ENCODE measurements around the gene RHOBTB3.

DNA sequence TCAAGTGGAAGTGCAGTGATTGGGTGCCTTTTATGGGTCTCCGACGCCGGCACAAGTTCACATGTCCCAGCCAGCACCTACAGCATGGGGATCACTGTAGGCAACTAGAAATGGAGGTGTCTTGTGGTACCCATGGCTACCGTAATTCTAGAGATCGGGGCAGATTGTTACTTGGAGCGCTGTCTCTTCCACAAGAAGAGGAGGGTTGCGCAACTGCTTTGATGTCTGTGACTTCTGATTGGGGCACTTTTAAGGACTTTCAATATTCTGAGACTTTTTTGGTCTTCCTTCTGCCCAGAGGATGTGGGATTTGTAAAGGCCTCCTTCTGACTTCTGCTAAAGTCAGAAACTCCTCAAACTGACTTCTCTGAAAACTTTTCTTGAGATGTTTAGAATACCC lies 49.5 kb downstream of the RHOBTB3 start:
- TF ChIP-seq, protein P1, sequence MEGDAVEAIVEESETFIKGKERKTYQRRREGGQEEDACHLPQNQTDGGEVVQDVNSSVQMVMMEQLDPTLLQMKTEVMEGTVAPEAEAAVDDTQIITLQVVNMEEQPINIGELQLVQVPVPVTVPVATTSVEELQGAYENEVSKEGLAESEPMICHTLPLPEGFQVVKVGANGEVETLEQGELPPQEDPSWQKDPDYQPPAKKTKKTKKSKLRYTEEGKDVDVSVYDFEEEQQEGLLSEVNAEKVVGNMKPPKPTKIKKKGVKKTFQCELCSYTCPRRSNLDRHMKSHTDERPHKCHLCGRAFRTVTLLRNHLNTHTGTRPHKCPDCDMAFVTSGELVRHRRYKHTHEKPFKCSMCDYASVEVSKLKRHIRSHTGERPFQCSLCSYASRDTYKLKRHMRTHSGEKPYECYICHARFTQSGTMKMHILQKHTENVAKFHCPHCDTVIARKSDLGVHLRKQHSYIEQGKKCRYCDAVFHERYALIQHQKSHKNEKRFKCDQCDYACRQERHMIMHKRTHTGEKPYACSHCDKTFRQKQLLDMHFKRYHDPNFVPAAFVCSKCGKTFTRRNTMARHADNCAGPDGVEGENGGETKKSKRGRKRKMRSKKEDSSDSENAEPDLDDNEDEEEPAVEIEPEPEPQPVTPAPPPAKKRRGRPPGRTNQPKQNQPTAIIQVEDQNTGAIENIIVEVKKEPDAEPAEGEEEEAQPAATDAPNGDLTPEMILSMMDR (IDR thresholded peaks at IDR 0.05), result no peak
- TF ChIP-seq POLR2A (IDR thresholded peaks at IDR 0.05), result no peak
